ENCODE results near the gene PLXNA4. TPM values are rescaled to one million over a fixed set of nuclear protein-coding genes. Genes with fewer than 3 reads are reported as not detected.

The PLXNA4 gene
- polyA plus RNA-seq, 1 donor (not counting 4 experiments of a cell fraction or from before 2014, with no cell fraction given), result 0.01 TPM

DNA sequence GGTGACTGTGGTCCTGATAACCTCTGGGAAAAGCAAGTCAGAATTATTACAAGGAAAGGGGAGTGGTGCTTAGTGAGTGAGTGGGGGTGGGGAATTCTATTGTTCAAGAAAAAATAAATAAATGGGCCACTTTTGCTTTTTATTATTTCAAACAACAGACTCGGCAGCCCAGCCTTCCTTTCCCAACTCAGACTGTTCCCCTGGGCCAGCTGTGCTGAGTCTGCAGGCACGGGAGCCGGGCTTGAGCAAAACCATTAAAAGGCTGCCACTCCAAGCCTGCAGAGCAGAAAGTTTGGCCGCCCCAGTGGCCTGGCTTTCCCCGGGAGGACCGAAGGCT is 90.0 kb downstream of the PLXNA4 start:
- H3K27me3 ChIP-seq (ENCODE audit: control insufficient read depth, extremely low read depth, insufficient read depth, low read length), result peaks cover 11% of the 10 kb centered on the region
- H3K36me3 ChIP-seq (ENCODE audit: control insufficient read depth in 2 of 2, extremely low read depth in 1 of 2, insufficient read depth in 2 of 2, low read length in 2 of 2), result no peaks in the 10 kb centered on the region
- no peaks in the 10 kb centered on the region for H3K9me3 ChIP-seq (ENCODE audit: control insufficient read depth, low read depth, low read length)
- DNase-seq (ENCODE audit: low read depth, low spot score), result no peak
- TF ChIP-seq, protein P1, sequence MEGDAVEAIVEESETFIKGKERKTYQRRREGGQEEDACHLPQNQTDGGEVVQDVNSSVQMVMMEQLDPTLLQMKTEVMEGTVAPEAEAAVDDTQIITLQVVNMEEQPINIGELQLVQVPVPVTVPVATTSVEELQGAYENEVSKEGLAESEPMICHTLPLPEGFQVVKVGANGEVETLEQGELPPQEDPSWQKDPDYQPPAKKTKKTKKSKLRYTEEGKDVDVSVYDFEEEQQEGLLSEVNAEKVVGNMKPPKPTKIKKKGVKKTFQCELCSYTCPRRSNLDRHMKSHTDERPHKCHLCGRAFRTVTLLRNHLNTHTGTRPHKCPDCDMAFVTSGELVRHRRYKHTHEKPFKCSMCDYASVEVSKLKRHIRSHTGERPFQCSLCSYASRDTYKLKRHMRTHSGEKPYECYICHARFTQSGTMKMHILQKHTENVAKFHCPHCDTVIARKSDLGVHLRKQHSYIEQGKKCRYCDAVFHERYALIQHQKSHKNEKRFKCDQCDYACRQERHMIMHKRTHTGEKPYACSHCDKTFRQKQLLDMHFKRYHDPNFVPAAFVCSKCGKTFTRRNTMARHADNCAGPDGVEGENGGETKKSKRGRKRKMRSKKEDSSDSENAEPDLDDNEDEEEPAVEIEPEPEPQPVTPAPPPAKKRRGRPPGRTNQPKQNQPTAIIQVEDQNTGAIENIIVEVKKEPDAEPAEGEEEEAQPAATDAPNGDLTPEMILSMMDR (optimal IDR thresholded peaks at IDR 0.05 in 1 of 3, IDR thresholded peaks at IDR 0.05 in 1 of 3, conservative IDR thresholded peaks at IDR 0.05 in 1 of 3; ENCODE audit: extremely low read depth in 1 of 3, insufficient read depth in 2 of 3, low read length in 3 of 3), result no peak
- TF ChIP-seq EZH2 (IDR thresholded peaks at IDR 0.05; ENCODE audit: low read length), result no peak
- no peaks in the 10 kb centered on the region for H3K9me1 ChIP-seq (ENCODE audit: control insufficient read depth, extremely low read depth, insufficient read depth, low read length)
- H3K4me2 ChIP-seq (ENCODE audit: control insufficient read depth, extremely low read depth, insufficient read depth, low read depth, low read length), result no peak overlapping the region
- H2AFZ ChIP-seq (ENCODE audit: control insufficient read depth, low read length), result no peak overlapping the region
- no peaks in the 10 kb centered on the region for H4K20me1 ChIP-seq (ENCODE audit: control insufficient read depth, extremely low read depth, insufficient read depth, low read length)
- no peak overlapping the region for H3K9ac ChIP-seq (ENCODE audit: control insufficient read depth, extremely low read depth, insufficient read depth, low read length)
- no peaks in the 10 kb centered on the region for H3K79me2 ChIP-seq (ENCODE audit: control insufficient read depth, insufficient read depth, low read length)
- H3K4me3 ChIP-seq (ENCODE audit: control insufficient read depth in 2 of 3, extremely low read depth in 1 of 3, insufficient read depth in 2 of 3, low read depth in 1 of 3, low read length in 3 of 3), result no peak overlapping the region
- H3K27ac ChIP-seq (ENCODE audit: control insufficient read depth, insufficient read depth, low read length), result no peak overlapping the region
- FAIRE-seq, result no peak
- no peaks in the 10 kb centered on the region for H3K4me1 ChIP-seq (ENCODE audit: control insufficient read depth, extremely low read depth, insufficient read depth, low read length)
- dilution Hi-C loops (cut with MboI; ENCODE audit: extremely low pct_ligation_motif_present, low sequenced_read_pairs), result no loop called here

DNA sequence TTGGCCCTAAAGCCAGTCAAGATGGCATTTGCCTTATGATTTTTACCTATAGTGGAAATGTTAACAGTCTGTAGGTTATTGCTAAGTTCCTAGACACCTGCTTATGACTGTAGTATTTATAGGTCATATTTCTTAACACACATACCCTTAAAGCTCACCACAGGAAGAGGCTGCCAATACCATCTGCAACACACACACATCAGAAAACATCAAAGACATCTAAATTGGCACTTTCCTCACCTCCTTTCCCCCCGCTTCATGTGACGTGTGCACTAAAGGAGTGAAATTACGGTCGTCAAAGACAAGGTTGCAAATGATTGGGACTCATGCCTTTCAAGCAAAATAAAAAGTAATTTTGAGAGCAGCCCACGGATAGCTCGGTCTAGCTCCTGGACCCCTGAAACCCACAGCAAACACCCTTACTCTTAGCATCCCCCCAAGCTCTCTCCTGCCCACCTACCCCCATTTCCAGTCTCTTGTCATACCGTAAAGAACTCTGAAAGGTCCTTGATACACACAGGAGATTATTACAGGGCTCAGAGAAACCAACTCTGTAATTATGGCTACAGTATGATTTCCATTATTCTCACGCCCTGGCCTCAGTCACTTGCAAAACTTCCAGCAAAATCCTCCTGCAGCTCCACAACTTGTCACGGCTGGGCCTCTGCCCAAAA is 90.5 kb downstream of the PLXNA4 start:
- no peak for FAIRE-seq
- no peak for TF ChIP-seq EZH2 (IDR thresholded peaks at IDR 0.05; ENCODE audit: low read length)
- TF ChIP-seq, protein P1 (optimal IDR thresholded peaks at IDR 0.05 in 1 of 3, IDR thresholded peaks at IDR 0.05 in 1 of 3, conservative IDR thresholded peaks at IDR 0.05 in 1 of 3; ENCODE audit: extremely low read depth in 1 of 3, insufficient read depth in 2 of 3, low read length in 3 of 3), result no peak

More for the DNA sequence above, 90.5 kb downstream of the PLXNA4 start:
- peaks cover 11% of the 10 kb centered on the region for H3K27me3 ChIP-seq (ENCODE audit: control insufficient read depth, extremely low read depth, insufficient read depth, low read length)
- H3K4me1 ChIP-seq (ENCODE audit: control insufficient read depth, extremely low read depth, insufficient read depth, low read length), result no peaks in the 10 kb centered on the region
- H3K79me2 ChIP-seq (ENCODE audit: control insufficient read depth, insufficient read depth, low read length), result no peaks in the 10 kb centered on the region
- no peak overlapping the region for H3K9ac ChIP-seq (ENCODE audit: control insufficient read depth, extremely low read depth, insufficient read depth, low read length)
- H3K27ac ChIP-seq (ENCODE audit: control insufficient read depth, insufficient read depth, low read length), result no peak overlapping the region
- H3K9me1 ChIP-seq (ENCODE audit: control insufficient read depth, extremely low read depth, insufficient read depth, low read length), result no peaks in the 10 kb centered on the region
- dilution Hi-C loops (cut with MboI; ENCODE audit: extremely low pct_ligation_motif_present, low sequenced_read_pairs), result no loop called here
- no peaks in the 10 kb centered on the region for H3K36me3 ChIP-seq (ENCODE audit: control insufficient read depth in 2 of 2, extremely low read depth in 1 of 2, insufficient read depth in 2 of 2, low read length in 2 of 2)
- H3K4me2 ChIP-seq (ENCODE audit: control insufficient read depth, extremely low read depth, insufficient read depth, low read depth, low read length), result no peak overlapping the region
- no peaks in the 10 kb centered on the region for H3K9me3 ChIP-seq (ENCODE audit: control insufficient read depth, low read depth, low read length)
- H2AFZ ChIP-seq (ENCODE audit: control insufficient read depth, low read length), result no peak overlapping the region
- H4K20me1 ChIP-seq (ENCODE audit: control insufficient read depth, extremely low read depth, insufficient read depth, low read length), result no peaks in the 10 kb centered on the region
- DNase-seq (ENCODE audit: low read depth, low spot score), result no peak
- no peak overlapping the region for H3K4me3 ChIP-seq (ENCODE audit: control insufficient read depth in 2 of 3, extremely low read depth in 1 of 3, insufficient read depth in 2 of 3, low read depth in 1 of 3, low read length in 3 of 3)

Measured in keratinocyte (primary cell).